K562 (cell line): ENCODE measurements around the gene RGS3. TPM values are rescaled to one million over a fixed set of nuclear protein-coding genes. Genes with fewer than 3 reads are reported as not detected.

Source experiments
- DDX20 ChIP-seq: fragments of 450-650 bp; IDR thresholded peaks from 2 replicates; pipeline ENCODE4 v1.6.1; 2016; ENCODE audit warnings: missing genetic modification characterization, low read depth, mild to moderate bottlenecking, missing compliant biosample characterization, moderate library complexity
- FOXA1 ChIP-seq: fragments of 450-650 bp; IDR thresholded peaks from 2 replicates; pipeline ENCODE4 v1.6.1; 2016; ENCODE audit warnings: mild to moderate bottlenecking, borderline replicate concordance
- GTF2F1 ChIP-seq: IDR thresholded peaks from 2 replicates; pipeline ENCODE4 v1.6.1; 2011; ENCODE audit warnings: low read depth, low read length, improper control_type of control experiment
- JUN ChIP-seq, 2 experiments: sonication (generic) in 1 of 2; formaldehyde crosslinking in 1 of 2; IDR thresholded peaks; 2 replicates each; pipeline versions ENCODE4 v1.6.1 to v1.8.0; 2012 to 2022; ENCODE audit warnings: borderline replicate concordance in 2 of 2, mild to moderate bottlenecking in 2 of 2, improper control_type of control experiment in 1 of 2, low read depth in 1 of 2, low read length in 1 of 2, missing genetic modification reagents in 1 of 2
- KLF6 ChIP-seq: fragments of 250-450 bp; sonication (Bioruptor Pico); IDR thresholded peaks from 2 replicates; pipeline ENCODE4 v1.4.0; 2020; ENCODE audit warnings: mild to moderate bottlenecking, moderate library complexity, borderline replicate concordance
- MEIS2 ChIP-seq: fragments of 450-650 bp; IDR thresholded peaks from 2 replicates; pipeline ENCODE4 v1.6.1; 2014; ENCODE audit warnings: mild to moderate bottlenecking; ENCODE audit not compliant: partially characterized antibody
- MTF1 ChIP-seq: fragments of 250-450 bp; sonication (Bioruptor Pico); IDR thresholded peaks from 2 replicates; pipeline ENCODE4 v1.9.0; 2021; ENCODE audit warnings: moderate library complexity, mild to moderate bottlenecking, inconsistent platforms, borderline replicate concordance
- NCOA6 ChIP-seq: fragments of 450-650 bp; IDR thresholded peaks from 2 replicates; pipeline ENCODE4 v1.6.1; 2017; ENCODE audit warnings: mild to moderate bottlenecking
- PBX2 ChIP-seq, 2 experiments: IDR thresholded peaks in 1 of 2; conservative IDR thresholded peaks in 1 of 2; 2 replicates each; pipeline ENCODE4 v1.6.1; 2016; ENCODE audit warnings: low read depth in 2 of 2, mild to moderate bottlenecking in 1 of 2, missing compliant biosample characterization in 1 of 2, missing genetic modification characterization in 1 of 2, moderate library complexity in 1 of 2
- POU5F1 ChIP-seq: fragments of 150-350 bp; IDR thresholded peaks from 2 replicates; pipeline ENCODE4 v1.6.1; 2014; ENCODE audit warnings: borderline replicate concordance, low read length, low read depth, mild to moderate bottlenecking; ENCODE audit not compliant: partially characterized antibody
- PYGO2 ChIP-seq: fragments of 450-650 bp; IDR thresholded peaks from 2 replicates; pipeline ENCODE4 v1.6.1; 2016; ENCODE audit warnings: mild to moderate bottlenecking, missing genetic modification characterization, moderate library complexity, missing compliant biosample characterization
- RFX5 ChIP-seq: IDR thresholded peaks from 2 replicates; pipeline ENCODE4 v1.6.1; 2011; ENCODE audit warnings: low read depth, mild to moderate bottlenecking, improper control_type of control experiment, low read length
- SIRT6 ChIP-seq: IDR thresholded peaks from one replicate; pipeline ENCODE4 v1.6.1; 2012; ENCODE audit warnings: low read depth, mild to moderate bottlenecking, control low read depth, inconsistent platforms, low read length, moderate library complexity
- STAG1 ChIP-seq: sonication (generic); formaldehyde crosslinking; IDR thresholded peaks from 2 replicates; pipeline ENCODE4 v1.5.0; 2020; ENCODE audit warnings: missing genetic modification reagents, borderline replicate concordance
- ZNF133 ChIP-seq: fragments of 250-450 bp; sonication (Bioruptor Pico); IDR thresholded peaks from 2 replicates; pipeline ENCODE4 v1.4.0; 2020; ENCODE audit warnings: mild to moderate bottlenecking
- ZNF263 ChIP-seq: sonication (generic); formaldehyde crosslinking; IDR thresholded peaks from 2 replicates; pipeline ENCODE4 v1.8.0; 2022; ENCODE audit warnings: mild to moderate bottlenecking, missing genetic modification reagents, borderline replicate concordance
- ZNF316 ChIP-seq: fragments of 450-650 bp; IDR thresholded peaks from 2 replicates; pipeline ENCODE4 v1.6.1; 2016
- ZNF57 ChIP-seq: fragments of 450-650 bp; formaldehyde crosslinking; IDR thresholded peaks from 2 replicates; pipeline ENCODE4 v1.4.0; 2020; ENCODE audit warnings: mild to moderate bottlenecking, moderate library complexity
- polyA plus RNA-seq, 8 experiments: library from polyadenylated mRNA; depleted of rRNA in 4 of 8; stranded (reverse) in 5 of 8; unstranded in 3 of 8; fragments of >200 nt; fragmentation: Nextera tagmentation in 2 of 8; fragmentation: Illumina TruSeq in 1 of 8; extraction: Ambion mirVana in 2 of 8; extraction: Trizol in 1 of 8; gene quantifications; 2 replicates each; pipeline versions ENCODE4 v1.2.1 to v1.2.3, GENCODE V29; 2011 to 2014; ENCODE audit warnings: inconsistent platforms in 1 of 8, missing spikeins in 1 of 8
- total RNA-seq, 7 experiments: library from RNA; depleted of rRNA in 6 of 7; stranded (reverse); fragments of >200 nt in 6 of 7; fragmentation: Illumina TruSeq in 2 of 7; extraction: Trizol in 2 of 7; gene quantifications; 2 replicates each; pipeline versions ENCODE4 v1.2.1 to v1.2.3, GENCODE V29; 2011 to 2021; ENCODE audit warnings: low replicate concordance in 1 of 7
- TF ChIP-seq, protein P1 (sequence below): sonication (generic); formaldehyde crosslinking; IDR thresholded peaks from 2 replicates; pipeline ENCODE4 v1.8.0; 2022; ENCODE audit warnings: mild to moderate bottlenecking, missing genetic modification reagents
- TF ChIP-seq, protein P2 (sequence below): fragments of 450-650 bp; IDR thresholded peaks from 2 replicates; pipeline ENCODE4 v1.6.1; 2016; ENCODE audit warnings: low read depth, mild to moderate bottlenecking, moderate library complexity

RGS3 gene
- total and polyA plus RNA-seq, 9 of the 15 experiments (the other 6 are each of a cell fraction or from before 2014, with no cell fraction given): 0.08 to 2.9 (median 0.95) TPM

DNA sequence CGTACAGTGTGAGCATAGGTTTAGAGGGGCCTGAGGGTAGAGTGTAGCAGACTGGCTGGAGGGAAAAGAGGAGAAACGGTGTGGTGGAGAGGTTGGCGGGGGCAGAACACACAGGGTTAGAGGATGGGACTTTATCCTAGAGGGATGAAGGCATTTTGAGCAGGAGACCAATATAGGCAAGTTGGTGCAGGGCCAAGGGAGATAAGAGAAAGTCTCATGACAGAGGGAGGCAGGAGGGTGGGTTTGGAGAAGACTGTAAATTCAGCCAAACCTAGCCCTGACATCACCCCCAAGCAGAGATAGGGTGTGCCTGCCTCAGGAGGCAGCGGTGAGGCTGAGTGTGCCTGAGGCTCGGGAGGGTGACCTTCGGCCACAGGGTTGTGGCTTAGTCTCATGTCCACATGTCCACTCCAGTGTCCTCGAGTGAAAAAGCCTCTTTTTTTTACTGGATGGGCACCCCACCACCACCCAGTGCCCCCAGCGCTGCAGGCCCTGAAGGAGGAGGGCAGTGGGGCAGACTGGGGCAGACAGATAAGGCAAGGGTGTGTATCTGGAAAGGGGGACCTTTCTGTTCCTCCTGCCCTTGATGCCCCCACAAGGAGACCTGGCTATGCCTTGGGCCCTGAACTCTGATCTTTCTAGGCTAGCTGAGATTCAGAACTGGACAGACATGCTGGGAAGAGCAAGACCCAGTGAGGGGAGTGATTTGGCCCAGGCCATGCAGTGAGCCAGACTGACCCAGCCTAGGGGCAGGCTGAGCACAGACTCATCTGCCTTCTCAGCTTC, 108.7 kb downstream of the RGS3 start (continued):
- TF ChIP-seq KLF6 (CRISPR knock-in tag) (peak; percentile 7; the same call in 1 of the 2 replicates), GTF2F1 (no peak), ZNF57 (no peak), MEIS2 (peak; percentile 87), NCOA6 (no peak), RFX5 (no peak), ZNF316 (no peak), DDX20 (tag) (no peak), MTF1 (no peak), JUN (IDR thresholded peaks at IDR 0.05; ENCODE audit: borderline replicate concordance, low read depth, low read length) (no peak), JUN (CRISPR knock-in tag; IDR thresholded peaks at IDR 0.05; ENCODE audit: borderline replicate concordance) (no peak), SIRT6 (no peak), ZNF133 (no peak), ZNF263 (CRISPR knock-in tag) (no peak), PBX2 (CRISPR knock-in tag; IDR thresholded peaks at IDR 0.05; ENCODE audit: low read depth) (no peak), PBX2 (tag; conservative IDR thresholded peaks at IDR 0.05; ENCODE audit: low read depth) (peak; percentile 40; the same call in 1 of the 2 replicates), STAG1 (CRISPR knock-in tag) (no peak), FOXA1 (no peak), POU5F1 (no peak), PYGO2 (tag) (no peak)
- TF ChIP-seq, protein P1, sequence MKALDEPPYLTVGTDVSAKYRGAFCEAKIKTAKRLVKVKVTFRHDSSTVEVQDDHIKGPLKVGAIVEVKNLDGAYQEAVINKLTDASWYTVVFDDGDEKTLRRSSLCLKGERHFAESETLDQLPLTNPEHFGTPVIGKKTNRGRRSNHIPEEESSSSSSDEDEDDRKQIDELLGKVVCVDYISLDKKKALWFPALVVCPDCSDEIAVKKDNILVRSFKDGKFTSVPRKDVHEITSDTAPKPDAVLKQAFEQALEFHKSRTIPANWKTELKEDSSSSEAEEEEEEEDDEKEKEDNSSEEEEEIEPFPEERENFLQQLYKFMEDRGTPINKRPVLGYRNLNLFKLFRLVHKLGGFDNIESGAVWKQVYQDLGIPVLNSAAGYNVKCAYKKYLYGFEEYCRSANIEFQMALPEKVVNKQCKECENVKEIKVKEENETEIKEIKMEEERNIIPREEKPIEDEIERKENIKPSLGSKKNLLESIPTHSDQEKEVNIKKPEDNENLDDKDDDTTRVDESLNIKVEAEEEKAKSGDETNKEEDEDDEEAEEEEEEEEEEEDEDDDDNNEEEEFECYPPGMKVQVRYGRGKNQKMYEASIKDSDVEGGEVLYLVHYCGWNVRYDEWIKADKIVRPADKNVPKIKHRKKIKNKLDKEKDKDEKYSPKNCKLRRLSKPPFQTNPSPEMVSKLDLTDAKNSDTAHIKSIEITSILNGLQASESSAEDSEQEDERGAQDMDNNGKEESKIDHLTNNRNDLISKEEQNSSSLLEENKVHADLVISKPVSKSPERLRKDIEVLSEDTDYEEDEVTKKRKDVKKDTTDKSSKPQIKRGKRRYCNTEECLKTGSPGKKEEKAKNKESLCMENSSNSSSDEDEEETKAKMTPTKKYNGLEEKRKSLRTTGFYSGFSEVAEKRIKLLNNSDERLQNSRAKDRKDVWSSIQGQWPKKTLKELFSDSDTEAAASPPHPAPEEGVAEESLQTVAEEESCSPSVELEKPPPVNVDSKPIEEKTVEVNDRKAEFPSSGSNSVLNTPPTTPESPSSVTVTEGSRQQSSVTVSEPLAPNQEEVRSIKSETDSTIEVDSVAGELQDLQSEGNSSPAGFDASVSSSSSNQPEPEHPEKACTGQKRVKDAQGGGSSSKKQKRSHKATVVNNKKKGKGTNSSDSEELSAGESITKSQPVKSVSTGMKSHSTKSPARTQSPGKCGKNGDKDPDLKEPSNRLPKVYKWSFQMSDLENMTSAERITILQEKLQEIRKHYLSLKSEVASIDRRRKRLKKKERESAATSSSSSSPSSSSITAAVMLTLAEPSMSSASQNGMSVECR (CRISPR knock-in tag): no peak
- TF ChIP-seq, protein P2, sequence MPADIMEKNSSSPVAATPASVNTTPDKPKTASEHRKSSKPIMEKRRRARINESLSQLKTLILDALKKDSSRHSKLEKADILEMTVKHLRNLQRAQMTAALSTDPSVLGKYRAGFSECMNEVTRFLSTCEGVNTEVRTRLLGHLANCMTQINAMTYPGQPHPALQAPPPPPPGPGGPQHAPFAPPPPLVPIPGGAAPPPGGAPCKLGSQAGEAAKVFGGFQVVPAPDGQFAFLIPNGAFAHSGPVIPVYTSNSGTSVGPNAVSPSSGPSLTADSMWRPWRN: no peak
